Measurements from ENCODE around the gene FBXO38.
A peak's percentile ranks its signal among the peaks of the same experiment; 100 is the strongest.

FBXO38 gene

GRCh38 chr5:148414833-148415232 lies 31.1 kb downstream of the FBXO38 start:
- Histone ChIP-seq H3K9me3 (ENCODE audit: insufficient read depth, low read depth, low read length) (no peaks in the 10 kb centered on the region), H2AK5ac (ENCODE audit: low read length) (no peak overlapping the region), H3K4me1 (ENCODE audit: control insufficient read depth in 1 of 2, insufficient read depth in 2 of 2, low read length in 2 of 2) (no peaks in the 10 kb centered on the region), H3K23ac (ENCODE audit: low read length) (no peak overlapping the region), H3K79me1 (ENCODE audit: low read length) (no peaks in the 10 kb centered on the region), H3K27ac (ENCODE audit: low read depth, low read length) (no peak overlapping the region), H3K14ac (ENCODE audit: low read length) (no peak overlapping the region), H2BK120ac (ENCODE audit: insufficient read depth, low read length, poor library complexity) (no peak overlapping the region), H3K79me2 (ENCODE audit: control insufficient read depth, insufficient read depth, low read length, poor library complexity) (no peaks in the 10 kb centered on the region), H4K91ac (ENCODE audit: low read depth, low read length) (no peak overlapping the region), H2BK5ac (ENCODE audit: low read depth, low read length, poor library complexity) (no peak overlapping the region), H4K8ac (ENCODE audit: low read depth, low read length) (no peak overlapping the region), H3K4me3 (ENCODE audit: low read depth, low read length) (no peak overlapping the region), H3K36me3 (ENCODE audit: control insufficient read depth in 1 of 2, insufficient read depth in 2 of 2, low read length in 2 of 2) (peaks cover 5 to 24% of the 10 kb centered on the region in 2 experiments), H3K4ac (ENCODE audit: low read depth, low read length) (no peak overlapping the region), H2BK12ac (ENCODE audit: low read length) (no peak overlapping the region), H3K9ac (ENCODE audit: low read length) (no peak overlapping the region), H3K4me2 (ENCODE audit: low read length) (no peak overlapping the region), H3K27me3 (ENCODE audit: insufficient read depth, low read length) (no peaks in the 10 kb centered on the region), H2AFZ (ENCODE audit: insufficient read depth, low read length, poor library complexity) (no peak overlapping the region), H3K18ac (ENCODE audit: low read length) (no peak overlapping the region), H4K12ac (ENCODE audit: low read depth, low read length) (no peak overlapping the region)
- DNase-seq = no peak
- WGBS (ENCODE audit: extremely low coverage, insufficient coverage, insufficient read length) = no CpG with 5 or more reads among the region's 4 CpGs

GRCh38 chr5:148416416-148416815 lies 32.7 kb downstream of the FBXO38 start:
- H2BK12ac ChIP-seq (ENCODE audit: low read length) = no peak overlapping the region
- no peak overlapping the region for H4K12ac ChIP-seq (ENCODE audit: low read depth, low read length)
- H3K4me2 ChIP-seq (ENCODE audit: low read length) = no peak overlapping the region
- no peaks in the 10 kb centered on the region for H3K27me3 ChIP-seq (ENCODE audit: insufficient read depth, low read length)
- H2AFZ ChIP-seq (ENCODE audit: insufficient read depth, low read length, poor library complexity) = no peak overlapping the region
- WGBS (ENCODE audit: extremely low coverage, insufficient coverage, insufficient read length) = no CpG with 5 or more reads among the region's 1 CpG
- H3K9ac ChIP-seq (ENCODE audit: low read length) = no peak overlapping the region
- H3K18ac ChIP-seq (ENCODE audit: low read length) = no peak overlapping the region
- no peak overlapping the region for H3K4ac ChIP-seq (ENCODE audit: low read depth, low read length)
- no peaks in the 10 kb centered on the region for H3K79me2 ChIP-seq (ENCODE audit: control insufficient read depth, insufficient read depth, low read length, poor library complexity)
- H4K91ac ChIP-seq (ENCODE audit: low read depth, low read length) = no peak overlapping the region
- H3K36me3 ChIP-seq (ENCODE audit: control insufficient read depth in 1 of 2, insufficient read depth in 2 of 2, low read length in 2 of 2) = peaks cover 9 to 23% of the 10 kb centered on the region in 2 experiments
- no peak overlapping the region for H3K14ac ChIP-seq (ENCODE audit: low read length)
- no peaks in the 10 kb centered on the region for H3K4me1 ChIP-seq (ENCODE audit: control insufficient read depth in 1 of 2, insufficient read depth in 2 of 2, low read length in 2 of 2)
- no peak overlapping the region for H2AK5ac ChIP-seq (ENCODE audit: low read length)
- H3K4me3 ChIP-seq (ENCODE audit: low read depth, low read length) = no peak overlapping the region
- H3K27ac ChIP-seq (ENCODE audit: low read depth, low read length) = no peak overlapping the region
- no peaks in the 10 kb centered on the region for H3K9me3 ChIP-seq (ENCODE audit: insufficient read depth, low read depth, low read length)
- DNase-seq = no peak
- no peak overlapping the region for H4K8ac ChIP-seq (ENCODE audit: low read depth, low read length)
- no peak overlapping the region for H3K23ac ChIP-seq (ENCODE audit: low read length)
- H3K79me1 ChIP-seq (ENCODE audit: low read length) = no peaks in the 10 kb centered on the region
- no peak overlapping the region for H2BK120ac ChIP-seq (ENCODE audit: insufficient read depth, low read length, poor library complexity)
- no peak overlapping the region for H2BK5ac ChIP-seq (ENCODE audit: low read depth, low read length, poor library complexity)

GRCh38 chr5:148416921-148417320 lies 33.2 kb downstream of the FBXO38 start:
- Histone ChIP-seq H3K27ac (ENCODE audit: low read depth, low read length) (no peak overlapping the region), H3K79me2 (ENCODE audit: control insufficient read depth, insufficient read depth, low read length, poor library complexity) (no peaks in the 10 kb centered on the region), H3K9ac (ENCODE audit: low read length) (no peak overlapping the region), H3K23ac (ENCODE audit: low read length) (no peak overlapping the region), H3K9me3 (ENCODE audit: insufficient read depth, low read depth, low read length) (no peaks in the 10 kb centered on the region), H4K91ac (ENCODE audit: low read depth, low read length) (no peak overlapping the region), H3K4ac (ENCODE audit: low read depth, low read length) (no peak overlapping the region), H4K12ac (ENCODE audit: low read depth, low read length) (no peak overlapping the region), H3K4me3 (ENCODE audit: low read depth, low read length) (no peak overlapping the region), H2BK5ac (ENCODE audit: low read depth, low read length, poor library complexity) (no peak overlapping the region), H3K14ac (ENCODE audit: low read length) (no peak overlapping the region), H3K79me1 (ENCODE audit: low read length) (no peaks in the 10 kb centered on the region), H2BK120ac (ENCODE audit: insufficient read depth, low read length, poor library complexity) (no peak overlapping the region), H3K4me2 (ENCODE audit: low read length) (no peak overlapping the region), H2AFZ (ENCODE audit: insufficient read depth, low read length, poor library complexity) (no peak overlapping the region), H3K18ac (ENCODE audit: low read length) (no peak overlapping the region), H3K36me3 (ENCODE audit: control insufficient read depth in 1 of 2, insufficient read depth in 2 of 2, low read length in 2 of 2) (peaks cover 9 to 23% of the 10 kb centered on the region in 2 experiments), H2AK5ac (ENCODE audit: low read length) (no peak overlapping the region), H4K8ac (ENCODE audit: low read depth, low read length) (no peak overlapping the region), H3K4me1 (ENCODE audit: control insufficient read depth in 1 of 2, insufficient read depth in 2 of 2, low read length in 2 of 2) (no peaks in the 10 kb centered on the region), H3K27me3 (ENCODE audit: insufficient read depth, low read length) (no peaks in the 10 kb centered on the region), H2BK12ac (ENCODE audit: low read length) (no peak overlapping the region)
- peak in 1 of 2 donors; percentile 25 for DNase-seq
- WGBS (ENCODE audit: extremely low coverage, insufficient coverage, insufficient read length) = no CpG with 5 or more reads among the region's 7 CpGs

GRCh38 chr5:148418511-148418910 lies 34.8 kb downstream of the FBXO38 start:
- H3K79me2 ChIP-seq (ENCODE audit: control insufficient read depth, insufficient read depth, low read length, poor library complexity) = no peaks in the 10 kb centered on the region
- H2AK5ac ChIP-seq (ENCODE audit: low read length) = no peak overlapping the region
- no peak overlapping the region for H3K14ac ChIP-seq (ENCODE audit: low read length)
- H3K79me1 ChIP-seq (ENCODE audit: low read length) = no peaks in the 10 kb centered on the region
- H3K27ac ChIP-seq (ENCODE audit: low read depth, low read length) = no peak overlapping the region
- no peak overlapping the region for H3K4me3 ChIP-seq (ENCODE audit: low read depth, low read length)
- no peak overlapping the region for H2AFZ ChIP-seq (ENCODE audit: insufficient read depth, low read length, poor library complexity)
- H2BK12ac ChIP-seq (ENCODE audit: low read length) = no peak overlapping the region
- no peak overlapping the region for H3K4ac ChIP-seq (ENCODE audit: low read depth, low read length)
- no peak overlapping the region for H4K91ac ChIP-seq (ENCODE audit: low read depth, low read length)
- no peak overlapping the region for H3K23ac ChIP-seq (ENCODE audit: low read length)
- H2BK120ac ChIP-seq (ENCODE audit: insufficient read depth, low read length, poor library complexity) = no peak overlapping the region
- H4K8ac ChIP-seq (ENCODE audit: low read depth, low read length) = no peak overlapping the region
- no peak overlapping the region for H3K9ac ChIP-seq (ENCODE audit: low read length)
- WGBS (ENCODE audit: extremely low coverage, insufficient coverage, insufficient read length) = no CpG with 5 or more reads among the region's 3 CpGs
- H3K4me2 ChIP-seq (ENCODE audit: low read length) = no peak overlapping the region
- H2BK5ac ChIP-seq (ENCODE audit: low read depth, low read length, poor library complexity) = no peak overlapping the region
- no peaks in the 10 kb centered on the region for H3K4me1 ChIP-seq (ENCODE audit: control insufficient read depth in 1 of 2, insufficient read depth in 2 of 2, low read length in 2 of 2)
- H3K27me3 ChIP-seq (ENCODE audit: insufficient read depth, low read length) = no peaks in the 10 kb centered on the region
- no peaks in the 10 kb centered on the region for H3K9me3 ChIP-seq (ENCODE audit: insufficient read depth, low read depth, low read length)
- no peak overlapping the region for H3K18ac ChIP-seq (ENCODE audit: low read length)
- no peak for DNase-seq
- H3K36me3 ChIP-seq (ENCODE audit: control insufficient read depth in 1 of 2, insufficient read depth in 2 of 2, low read length in 2 of 2) = peaks cover 9 to 21% of the 10 kb centered on the region in 2 experiments
- no peak overlapping the region for H4K12ac ChIP-seq (ENCODE audit: low read depth, low read length)

Measured in trophoblast cell (in vitro differentiated cells and primary cell).